ENCODE measurements around the gene ZNF467. TPM values are rescaled to one million over a fixed set of nuclear protein-coding genes. Genes with fewer than 3 reads are reported as not detected.

ZNF467 gene
- total RNA-seq, 1 donor from 2014 or later: 3.4 TPM

DNA sequence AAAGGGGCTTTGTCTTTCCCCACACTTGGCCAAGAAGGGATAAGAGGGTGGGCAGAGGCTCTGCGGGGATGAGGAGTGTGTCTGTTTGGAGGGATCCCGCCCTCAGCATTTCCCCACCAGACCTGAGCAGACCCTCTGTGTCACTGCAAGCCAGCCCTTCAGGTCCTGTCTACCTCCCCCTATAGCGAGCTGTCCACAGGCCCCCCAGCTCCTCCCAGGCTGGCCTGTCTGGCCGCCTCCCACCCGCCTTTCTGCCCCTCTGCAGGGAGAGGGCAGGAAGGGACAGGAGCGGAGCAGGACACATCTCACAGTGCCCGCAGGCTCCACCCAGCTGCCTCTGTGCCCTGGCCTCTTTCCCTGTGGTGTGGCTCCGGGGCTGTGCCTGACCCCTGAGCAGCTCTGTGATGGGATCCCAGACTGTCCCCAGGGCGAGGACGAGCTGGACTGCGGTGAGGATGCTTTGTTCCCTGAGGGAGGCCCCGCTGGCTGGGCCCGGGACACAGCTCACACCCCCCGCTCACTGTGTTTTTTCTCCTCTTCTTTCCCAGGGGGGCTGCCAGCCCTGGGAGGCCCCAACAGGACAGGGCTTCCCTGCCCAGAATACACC is 17.5 kb upstream of the ZNF467 start:
- Mint-ChIP-seq H3K4me1 (ENCODE audit: unreplicated experiment) (no peaks in the 10 kb centered on the region), H3K9me3 (ENCODE audit: unreplicated experiment) (no peaks in the 10 kb centered on the region), H3K27ac (ENCODE audit: unreplicated experiment) (no peak overlapping the region), H3K4me3 (ENCODE audit: unreplicated experiment) (no peak overlapping the region), H3K27me3 (ENCODE audit: unreplicated experiment) (peaks cover 17% of the 10 kb centered on the region), H3K36me3 (ENCODE audit: unreplicated experiment) (no peaks in the 10 kb centered on the region)
- DNase-seq (ENCODE audit: extremely low spot score, unreplicated experiment): no peak
- TF ChIP-seq, protein P1, sequence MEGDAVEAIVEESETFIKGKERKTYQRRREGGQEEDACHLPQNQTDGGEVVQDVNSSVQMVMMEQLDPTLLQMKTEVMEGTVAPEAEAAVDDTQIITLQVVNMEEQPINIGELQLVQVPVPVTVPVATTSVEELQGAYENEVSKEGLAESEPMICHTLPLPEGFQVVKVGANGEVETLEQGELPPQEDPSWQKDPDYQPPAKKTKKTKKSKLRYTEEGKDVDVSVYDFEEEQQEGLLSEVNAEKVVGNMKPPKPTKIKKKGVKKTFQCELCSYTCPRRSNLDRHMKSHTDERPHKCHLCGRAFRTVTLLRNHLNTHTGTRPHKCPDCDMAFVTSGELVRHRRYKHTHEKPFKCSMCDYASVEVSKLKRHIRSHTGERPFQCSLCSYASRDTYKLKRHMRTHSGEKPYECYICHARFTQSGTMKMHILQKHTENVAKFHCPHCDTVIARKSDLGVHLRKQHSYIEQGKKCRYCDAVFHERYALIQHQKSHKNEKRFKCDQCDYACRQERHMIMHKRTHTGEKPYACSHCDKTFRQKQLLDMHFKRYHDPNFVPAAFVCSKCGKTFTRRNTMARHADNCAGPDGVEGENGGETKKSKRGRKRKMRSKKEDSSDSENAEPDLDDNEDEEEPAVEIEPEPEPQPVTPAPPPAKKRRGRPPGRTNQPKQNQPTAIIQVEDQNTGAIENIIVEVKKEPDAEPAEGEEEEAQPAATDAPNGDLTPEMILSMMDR (IDR thresholded peaks at IDR 0.05): no peak

GRCh38 chr7:149790146-149790548 is 16.8 kb upstream of the ZNF467 start:
- TF ChIP-seq, protein P1 (IDR thresholded peaks at IDR 0.05): peak; percentile 16
- DNase-seq (ENCODE audit: extremely low spot score, unreplicated experiment): no peak
- Mint-ChIP-seq H3K27me3 (ENCODE audit: unreplicated experiment) (peaks cover 17% of the 10 kb centered on the region), H3K9me3 (ENCODE audit: unreplicated experiment) (no peaks in the 10 kb centered on the region), H3K36me3 (ENCODE audit: unreplicated experiment) (no peaks in the 10 kb centered on the region), H3K27ac (ENCODE audit: unreplicated experiment) (no peak overlapping the region), H3K4me1 (ENCODE audit: unreplicated experiment) (no peaks in the 10 kb centered on the region), H3K4me3 (ENCODE audit: unreplicated experiment) (no peak overlapping the region)

DNA sequence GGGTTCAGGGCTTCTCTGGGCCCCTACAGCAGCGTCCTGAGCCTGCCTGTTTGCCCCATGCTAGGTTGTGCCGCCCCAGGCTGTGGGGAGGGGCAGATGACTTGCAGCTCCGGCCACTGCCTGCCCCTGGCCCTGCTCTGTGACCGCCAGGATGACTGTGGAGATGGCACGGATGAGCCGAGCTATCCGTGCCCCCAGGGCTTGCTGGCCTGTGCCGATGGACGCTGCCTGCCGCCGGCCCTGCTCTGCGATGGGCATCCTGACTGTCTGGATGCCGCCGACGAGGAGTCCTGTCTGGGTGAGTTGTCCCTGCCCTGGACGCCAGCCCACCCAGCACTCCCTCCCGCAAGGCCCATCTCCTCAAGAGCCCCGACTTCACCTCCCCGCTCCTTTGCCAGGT is 15.7 kb upstream of the ZNF467 start:
- TF ChIP-seq, protein P1 (IDR thresholded peaks at IDR 0.05): no peak
- Mint-ChIP-seq H3K9me3 (ENCODE audit: unreplicated experiment) (no peaks in the 10 kb centered on the region), H3K4me1 (ENCODE audit: unreplicated experiment) (no peaks in the 10 kb centered on the region), H3K27ac (ENCODE audit: unreplicated experiment) (no peak overlapping the region), H3K27me3 (ENCODE audit: unreplicated experiment) (peaks cover 11% of the 10 kb centered on the region), H3K4me3 (ENCODE audit: unreplicated experiment) (no peak overlapping the region), H3K36me3 (ENCODE audit: unreplicated experiment) (no peaks in the 10 kb centered on the region)
- no peak for DNase-seq (ENCODE audit: extremely low spot score, unreplicated experiment)

- Mint-ChIP-seq H3K36me3 (ENCODE audit: unreplicated experiment) (no peaks in the 10 kb centered on the region), H3K4me3 (ENCODE audit: unreplicated experiment) (no peak overlapping the region), H3K27ac (ENCODE audit: unreplicated experiment) (no peak overlapping the region), H3K9me3 (ENCODE audit: unreplicated experiment) (no peaks in the 10 kb centered on the region), H3K27me3 (ENCODE audit: unreplicated experiment) (peaks cover 9% of the 10 kb centered on the region), H3K4me1 (ENCODE audit: unreplicated experiment) (no peaks in the 10 kb centered on the region)
- TF ChIP-seq, protein P1 (IDR thresholded peaks at IDR 0.05): no peak
- no peak for DNase-seq (ENCODE audit: extremely low spot score, unreplicated experiment)
Measured at GRCh38 chr7:149788300-149788851, 15.0 kb upstream of the ZNF467 start.

GRCh38 chr7:149787428-149788299 is 14.3 kb upstream of the ZNF467 start:
- no peaks in the 10 kb centered on the region for H3K36me3 Mint-ChIP-seq (ENCODE audit: unreplicated experiment)
- H3K27me3 Mint-ChIP-seq (ENCODE audit: unreplicated experiment): peaks cover 9% of the 10 kb centered on the region
- no peak overlapping the region for H3K4me3 Mint-ChIP-seq (ENCODE audit: unreplicated experiment)
- DNase-seq (ENCODE audit: extremely low spot score, unreplicated experiment): no peak
- TF ChIP-seq, protein P1 (IDR thresholded peaks at IDR 0.05): no peak
- H3K4me1 Mint-ChIP-seq (ENCODE audit: unreplicated experiment): no peaks in the 10 kb centered on the region
- no peak overlapping the region for H3K27ac Mint-ChIP-seq (ENCODE audit: unreplicated experiment)
- H3K9me3 Mint-ChIP-seq (ENCODE audit: unreplicated experiment): no peaks in the 10 kb centered on the region
